Effector memory CD8-positive, alpha-beta T cell (primary cell): Measurements from ENCODE around the gene ZNF844.
"Not testable (repeated sequence)": the region's sequence is repeated elsewhere in the genome, so short reads cannot be mapped to it uniquely, and the experiment has no call there.

Experiments used
- ATAC-seq: fragments of 150-1000 bp; cut with Tn5 transposase; replicated peaks from 2 replicates; pipeline ENCODE4 v1.10.0; 2021; ENCODE audit warnings: mild to moderate bottlenecking, moderate library complexity
- DNase-seq, 3 experiments: peaks; one replicate each; pipeline ENCODE4 v3.0.0; 2021
- H3K27ac Mint-ChIP-seq, 2 donors: one replicate each; pipeline ENCODE4 v1.8.0; 2022; ENCODE audit warnings: mild to moderate bottlenecking in 2 of 2, mixed read lengths in 2 of 2, moderate library complexity in 2 of 2
- H3K27me3 Mint-ChIP-seq, 2 donors: one replicate each; pipeline ENCODE4 v1.8.0; 2022; ENCODE audit warnings: mixed read lengths in 2 of 2
- H3K36me3 Mint-ChIP-seq: one replicate; pipeline ENCODE4 v1.8.0; 2022; ENCODE audit warnings: mild to moderate bottlenecking, moderate library complexity, mixed read lengths; ENCODE audit not compliant: insufficient read depth
- H3K4me1 Mint-ChIP-seq, 2 donors: one replicate each; pipeline ENCODE4 v1.8.0; 2022; ENCODE audit warnings: low read depth in 2 of 2, mixed read lengths in 2 of 2
- H3K4me3 Mint-ChIP-seq, 2 donors: one replicate each; pipeline ENCODE4 v1.8.0; 2022; ENCODE audit warnings: mild to moderate bottlenecking in 2 of 2, mixed read lengths in 2 of 2, moderate library complexity in 2 of 2
- H3K9me3 Mint-ChIP-seq, 2 donors: one replicate each; pipeline ENCODE4 v1.8.0; 2022; ENCODE audit warnings: mixed read lengths in 2 of 2

ZNF844 gene

GRCh38 chr19:12055784-12056183 is 8.7 kb upstream of the ZNF844 start:
- Mint-ChIP-seq H3K4me1 (peaks cover 9 to 10% of the 10 kb centered on the region in 2 donors), H3K27ac (no peak overlapping the region), H3K4me3 (no peak overlapping the region), H3K36me3 (no peaks in the 10 kb centered on the region), H3K9me3 (peaks cover 0 to 2% of the 10 kb centered on the region in 2 donors), H3K27me3 (peaks cover 13 to 39% of the 10 kb centered on the region in 2 donors)
- ATAC-seq (no peak), DNase-seq (no peak)

GRCh38 chr19:12075538-12076139 is 11.1 kb downstream of the ZNF844 start:
- peaks cover 4% of the 10 kb centered on the region for H3K36me3 Mint-ChIP-seq
- H3K27ac Mint-ChIP-seq: no peak overlapping the region
- peaks cover 8 to 10% of the 10 kb centered on the region in 2 donors for H3K9me3 Mint-ChIP-seq
- ATAC-seq (no peak), DNase-seq (no peak)
- H3K4me1 Mint-ChIP-seq: no peaks in the 10 kb centered on the region
- H3K27me3 Mint-ChIP-seq: no peaks in the 10 kb centered on the region
- no peak overlapping the region for H3K4me3 Mint-ChIP-seq

- not testable (repeated sequence) for H3K27ac Mint-ChIP-seq, H3K4me3 Mint-ChIP-seq, ATAC-seq, H3K36me3 Mint-ChIP-seq, H3K4me1 Mint-ChIP-seq, H3K27me3 Mint-ChIP-seq, DNase-seq
- H3K9me3 Mint-ChIP-seq: peaks cover 8 to 10% of the 10 kb centered on the region in 2 donors
Measured at GRCh38 chr19:12076331-12076730, 11.8 kb downstream of the ZNF844 start.

- H3K4me1 Mint-ChIP-seq: no peaks in the 10 kb centered on the region
- H3K36me3 Mint-ChIP-seq: peaks cover 4% of the 10 kb centered on the region
- H3K9me3 Mint-ChIP-seq: peaks cover 8 to 10% of the 10 kb centered on the region in 2 donors
- ATAC-seq (no peak), DNase-seq (no peak)
- H3K27me3 Mint-ChIP-seq: no peaks in the 10 kb centered on the region
- no peak overlapping the region for H3K4me3 Mint-ChIP-seq
- no peak overlapping the region for H3K27ac Mint-ChIP-seq
Measured at GRCh38 chr19:12077375-12077774, 12.8 kb downstream of the ZNF844 start.

- H3K36me3 Mint-ChIP-seq: not testable (repeated sequence)
Measured at GRCh38 chr19:12083336-12083735, 18.8 kb downstream of the ZNF844 start.

GRCh38 chr19:12085074-12085818 is 20.7 kb downstream of the ZNF844 start:
- H3K27me3 Mint-ChIP-seq: peaks cover 3 to 5% of the 10 kb centered on the region in 2 donors
- H3K27ac Mint-ChIP-seq: no peak overlapping the region
- H3K4me3 Mint-ChIP-seq: no peak overlapping the region

More at GRCh38 chr19:12083336-12083735, 18.8 kb downstream of the ZNF844 start:
- H3K9me3 Mint-ChIP-seq, H3K4me3 Mint-ChIP-seq, H3K4me1 Mint-ChIP-seq, ATAC-seq, DNase-seq, H3K27ac Mint-ChIP-seq, H3K27me3 Mint-ChIP-seq: not testable (repeated sequence)

GRCh38 chr19:12090807-12091206 is 26.3 kb downstream of the ZNF844 start:
- DNase-seq: peak; percentile 24 to 34 (median 33)
- Mint-ChIP-seq H3K36me3 (no peaks in the 10 kb centered on the region), H3K4me3 (peak overlapping the region; percentile 13 to 39), H3K4me1 (peaks cover 0 to 4% of the 10 kb centered on the region in 2 donors), H3K27me3 (peaks cover 22 to 49% of the 10 kb centered on the region in 2 donors), H3K9me3 (no peaks in the 10 kb centered on the region), H3K27ac (no peak overlapping the region)
- ATAC-seq: peak; percentile 55

More at GRCh38 chr19:12085074-12085818, 20.7 kb downstream of the ZNF844 start:
- ATAC-seq (no peak), DNase-seq (no peak)
- no peaks in the 10 kb centered on the region for H3K9me3 Mint-ChIP-seq
- H3K4me1 Mint-ChIP-seq: no peaks in the 10 kb centered on the region
- H3K36me3 Mint-ChIP-seq: no peaks in the 10 kb centered on the region

GRCh38 chr19:12092065-12092867 is 27.7 kb downstream of the ZNF844 start:
- Mint-ChIP-seq H3K9me3 (no peaks in the 10 kb centered on the region), H3K27ac (peak overlapping the region in 1 of 2 donors; percentile 47), H3K4me1 (peaks cover 0 to 4% of the 10 kb centered on the region in 2 donors), H3K36me3 (no peaks in the 10 kb centered on the region), H3K27me3 (peaks cover 22 to 49% of the 10 kb centered on the region in 2 donors), H3K4me3 (peak overlapping the region; percentile 67 to 74)
- peak; percentile 54 for ATAC-seq
- DNase-seq: peak in 2 of 3 experiments; percentile 2 to 3

GRCh38 chr19:12092956-12093355 is 28.4 kb downstream of the ZNF844 start:
- peaks cover 22 to 49% of the 10 kb centered on the region in 2 donors for H3K27me3 Mint-ChIP-seq
- peak overlapping the region in 1 of 2 donors; percentile 47 for H3K27ac Mint-ChIP-seq

GRCh38 chr19:12093777-12094176 is 29.2 kb downstream of the ZNF844 start:
- no peak overlapping the region for H3K4me3 Mint-ChIP-seq
- ATAC-seq: no peak
- DNase-seq: no peak
- no peaks in the 10 kb centered on the region for H3K36me3 Mint-ChIP-seq
- H3K27ac Mint-ChIP-seq: no peak overlapping the region
- peaks cover 22 to 49% of the 10 kb centered on the region in 2 donors for H3K27me3 Mint-ChIP-seq
- H3K4me1 Mint-ChIP-seq: peaks cover 0 to 4% of the 10 kb centered on the region in 2 donors
- peaks cover 0 to 8% of the 10 kb centered on the region in 2 donors for H3K9me3 Mint-ChIP-seq

More at GRCh38 chr19:12092956-12093355, 28.4 kb downstream of the ZNF844 start:
- Mint-ChIP-seq H3K9me3 (peaks cover 0 to 4% of the 10 kb centered on the region in 2 donors), H3K4me1 (peaks cover 0 to 4% of the 10 kb centered on the region in 2 donors), H3K4me3 (peak overlapping the region; percentile 67 to 74), H3K36me3 (no peaks in the 10 kb centered on the region)
- no peak for DNase-seq
- ATAC-seq: no peak

- H3K9me3 Mint-ChIP-seq: peaks cover 0 to 8% of the 10 kb centered on the region in 2 donors
- no peak for DNase-seq
- no peak overlapping the region for H3K4me3 Mint-ChIP-seq
- no peak overlapping the region for H3K27ac Mint-ChIP-seq
- no peaks in the 10 kb centered on the region for H3K36me3 Mint-ChIP-seq
- H3K4me1 Mint-ChIP-seq: peaks cover 0 to 4% of the 10 kb centered on the region in 2 donors
- H3K27me3 Mint-ChIP-seq: peaks cover 19 to 44% of the 10 kb centered on the region in 2 donors
- no peak for ATAC-seq
Measured at GRCh38 chr19:12095111-12095790, 30.7 kb downstream of the ZNF844 start.

GRCh38 chr19:12098040-12098439 is 33.5 kb downstream of the ZNF844 start:
- H3K36me3 Mint-ChIP-seq: no peaks in the 10 kb centered on the region
- H3K27ac Mint-ChIP-seq: no peak overlapping the region
- ATAC-seq: no peak
- H3K4me3 Mint-ChIP-seq: no peak overlapping the region
- H3K9me3 Mint-ChIP-seq: peaks cover 2 to 8% of the 10 kb centered on the region in 2 donors
- DNase-seq: no peak
- H3K4me1 Mint-ChIP-seq: no peaks in the 10 kb centered on the region
- H3K27me3 Mint-ChIP-seq: peaks cover 5 to 19% of the 10 kb centered on the region in 2 donors

GRCh38 chr19:12103909-12104308 is 39.4 kb downstream of the ZNF844 start:
- not testable (repeated sequence) for ATAC-seq, H3K27ac Mint-ChIP-seq, DNase-seq, H3K27me3 Mint-ChIP-seq, H3K4me1 Mint-ChIP-seq, H3K9me3 Mint-ChIP-seq, H3K4me3 Mint-ChIP-seq, H3K36me3 Mint-ChIP-seq
